Hepatocyte (in vitro differentiated cells): ENCODE data around the gene RBM6. TPM values are rescaled to one million over a fixed set of nuclear protein-coding genes. Genes with fewer than 3 reads are reported as not detected.

ENCODE experiments used
- DNase-seq: peaks from one replicate; pipeline ENCODE4 v3.0.0-alpha.2; 2016; ENCODE audit warnings: low spot score
- H2AFZ ChIP-seq: fragments of 200-600 bp; sonication (generic); 2 replicates; pipeline ENCODE4 v1.6.0; 2016; ENCODE audit warnings: antibody characterized with exemption, mild to moderate bottlenecking
- H3K27ac ChIP-seq: fragments of 200-600 bp; sonication (generic); 2 replicates; pipeline ENCODE4 v1.5.1; 2016; ENCODE audit warnings: mild to moderate bottlenecking
- H3K27me3 ChIP-seq: fragments of 200-600 bp; sonication (generic); 2 replicates; pipeline ENCODE4 v1.6.1; 2016
- H3K36me3 ChIP-seq: fragments of 200-600 bp; sonication (generic); replicated peaks from 2 replicates; pipeline ENCODE4 v1.5.1; 2016; ENCODE audit warnings: low read depth; ENCODE audit not compliant: insufficient read depth
- H3K4me1 ChIP-seq: fragments of 200-600 bp; sonication (generic); 2 replicates; pipeline ENCODE4 v1.5.1; 2016; ENCODE audit warnings: mild to moderate bottlenecking, moderate library complexity; ENCODE audit not compliant: insufficient read depth
- H3K4me2 ChIP-seq: fragments of 200-600 bp; sonication (generic); 2 replicates; pipeline ENCODE4 v1.6.0; 2016
- H3K4me3 ChIP-seq: fragments of 200-600 bp; sonication (generic); 2 replicates; pipeline ENCODE4 v1.5.1; 2016; ENCODE audit warnings: mild to moderate bottlenecking
- H3K79me2 ChIP-seq: fragments of 200-600 bp; sonication (generic); 2 replicates; pipeline ENCODE4 v1.6.0; 2017; ENCODE audit warnings: mild to moderate bottlenecking
- H3K9me2 ChIP-seq: fragments of 200-600 bp; sonication (generic); replicated peaks from 2 replicates; pipeline ENCODE4 v1.6.0; 2017; ENCODE audit warnings: mild to moderate bottlenecking; ENCODE audit not compliant: insufficient read depth
- H3K9me3 ChIP-seq: fragments of 200-600 bp; sonication (generic); 2 replicates; pipeline ENCODE4 v1.5.1; 2016; ENCODE audit warnings: low read depth, mild to moderate bottlenecking
- H4K20me1 ChIP-seq: fragments of 200-600 bp; sonication (generic); 2 replicates; pipeline ENCODE4 v1.6.0; 2016; ENCODE audit warnings: mild to moderate bottlenecking; ENCODE audit not compliant: insufficient read depth, poor library complexity, severe bottlenecking
- EZH2 ChIP-seq: fragments of 200-600 bp; sonication (generic); IDR thresholded peaks from 2 replicates; pipeline ENCODE4 v1.6.1; 2016; ENCODE audit warnings: antibody characterized with exemption, mild to moderate bottlenecking, borderline replicate concordance
- EZH2phosphoT487 ChIP-seq: fragments of 200-600 bp; sonication (generic); IDR thresholded peaks from one replicate; pipeline ENCODE4 v1.6.1; 2018; ENCODE audit warnings: antibody characterized with exemption, mild to moderate bottlenecking, low read depth, moderate library complexity; ENCODE audit not compliant: unreplicated experiment, severe bottlenecking
- WGBS: methylation state at CpG from one replicate; pipeline ENCODE4 v1.1.6; 2016; ENCODE audit warnings: low lambda C conversion rate; ENCODE audit errors: missing lambda C conversion rate; 5-methylcytosine and 5-hydroxymethylcytosine counted together
- polyA plus RNA-seq: library from polyadenylated mRNA; unstranded; fragments of >200 nt; fragmentation: Nextera tagmentation; extraction: Ambion mirVana; gene quantifications from 2 replicates; pipeline ENCODE4 v1.2.1, GENCODE V29; 2016
- total RNA-seq: library from RNA; depleted of rRNA; stranded (reverse); fragments of >200 nt; gene quantifications from 2 replicates; pipeline ENCODE4 v1.2.3, GENCODE V29; 2014
- TF ChIP-seq, protein P1 (sequence below): fragments of 200-600 bp; sonication (generic); IDR thresholded peaks from 2 replicates; pipeline ENCODE4 v1.5.1; 2016; ENCODE audit warnings: antibody characterized with exemption, mild to moderate bottlenecking; ENCODE audit not compliant: poor library complexity

RBM6 gene
- total and polyA plus RNA-seq, 2 experiments from 2014 or later = 47.2 to 69.0 TPM

DNA sequence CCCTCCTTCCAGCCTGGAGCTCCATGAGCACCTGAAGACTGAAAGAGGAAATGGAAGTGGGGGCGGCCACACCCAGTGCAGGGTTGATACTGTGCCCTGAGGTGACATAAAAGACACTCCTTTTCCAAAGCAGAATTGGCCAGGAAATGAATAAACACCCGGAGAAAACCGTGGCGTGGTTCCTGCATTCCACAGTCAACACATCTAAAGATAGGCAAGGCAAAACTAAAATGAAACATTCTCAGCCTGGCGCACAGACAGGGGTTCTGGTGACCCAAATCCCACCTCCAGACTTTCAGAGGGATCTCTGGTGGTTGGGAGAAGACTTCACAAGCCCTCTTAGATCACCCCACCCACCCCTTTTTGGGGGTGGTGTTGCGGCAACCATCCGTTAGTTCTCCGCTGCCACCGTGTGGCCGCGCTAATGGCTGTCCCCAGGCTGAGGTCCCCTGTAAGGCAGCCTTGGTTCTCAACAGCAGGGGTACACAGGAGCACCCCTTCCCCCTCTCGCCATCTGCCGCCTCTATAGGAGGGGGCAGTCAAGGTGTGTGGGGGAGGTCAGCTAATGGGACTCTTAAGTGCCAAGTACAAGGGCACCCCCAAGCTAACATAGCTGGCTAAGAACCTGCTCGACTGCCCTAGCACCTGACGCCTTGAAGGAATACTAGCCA lies 33.7 kb upstream of the RBM6 start:
- H3K27me3 ChIP-seq = no peaks in the 10 kb centered on the region
- no peaks in the 10 kb centered on the region for H3K36me3 ChIP-seq
- TF ChIP-seq EZH2 (no peak), EZH2phosphoT487 (no peak)
- TF ChIP-seq, protein P1, sequence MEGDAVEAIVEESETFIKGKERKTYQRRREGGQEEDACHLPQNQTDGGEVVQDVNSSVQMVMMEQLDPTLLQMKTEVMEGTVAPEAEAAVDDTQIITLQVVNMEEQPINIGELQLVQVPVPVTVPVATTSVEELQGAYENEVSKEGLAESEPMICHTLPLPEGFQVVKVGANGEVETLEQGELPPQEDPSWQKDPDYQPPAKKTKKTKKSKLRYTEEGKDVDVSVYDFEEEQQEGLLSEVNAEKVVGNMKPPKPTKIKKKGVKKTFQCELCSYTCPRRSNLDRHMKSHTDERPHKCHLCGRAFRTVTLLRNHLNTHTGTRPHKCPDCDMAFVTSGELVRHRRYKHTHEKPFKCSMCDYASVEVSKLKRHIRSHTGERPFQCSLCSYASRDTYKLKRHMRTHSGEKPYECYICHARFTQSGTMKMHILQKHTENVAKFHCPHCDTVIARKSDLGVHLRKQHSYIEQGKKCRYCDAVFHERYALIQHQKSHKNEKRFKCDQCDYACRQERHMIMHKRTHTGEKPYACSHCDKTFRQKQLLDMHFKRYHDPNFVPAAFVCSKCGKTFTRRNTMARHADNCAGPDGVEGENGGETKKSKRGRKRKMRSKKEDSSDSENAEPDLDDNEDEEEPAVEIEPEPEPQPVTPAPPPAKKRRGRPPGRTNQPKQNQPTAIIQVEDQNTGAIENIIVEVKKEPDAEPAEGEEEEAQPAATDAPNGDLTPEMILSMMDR = peak; percentile 80
- peak overlapping the region; percentile 68 for H3K4me2 ChIP-seq
- 30% methylated on average over 15 of the region's 15 CpGs for WGBS
- peak overlapping the region; percentile 14 for H2AFZ ChIP-seq
- H3K9me3 ChIP-seq = no peaks in the 10 kb centered on the region
- no peaks in the 10 kb centered on the region for H4K20me1 ChIP-seq
- peak overlapping the region; percentile 72 for H3K27ac ChIP-seq
- peak; percentile 75 for DNase-seq
- no peaks in the 10 kb centered on the region for H3K79me2 ChIP-seq
- H3K4me1 ChIP-seq = peaks cover 36% of the 10 kb centered on the region
- H3K4me3 ChIP-seq = no peak overlapping the region
- H3K9me2 ChIP-seq = no peaks in the 10 kb centered on the region

DNA sequence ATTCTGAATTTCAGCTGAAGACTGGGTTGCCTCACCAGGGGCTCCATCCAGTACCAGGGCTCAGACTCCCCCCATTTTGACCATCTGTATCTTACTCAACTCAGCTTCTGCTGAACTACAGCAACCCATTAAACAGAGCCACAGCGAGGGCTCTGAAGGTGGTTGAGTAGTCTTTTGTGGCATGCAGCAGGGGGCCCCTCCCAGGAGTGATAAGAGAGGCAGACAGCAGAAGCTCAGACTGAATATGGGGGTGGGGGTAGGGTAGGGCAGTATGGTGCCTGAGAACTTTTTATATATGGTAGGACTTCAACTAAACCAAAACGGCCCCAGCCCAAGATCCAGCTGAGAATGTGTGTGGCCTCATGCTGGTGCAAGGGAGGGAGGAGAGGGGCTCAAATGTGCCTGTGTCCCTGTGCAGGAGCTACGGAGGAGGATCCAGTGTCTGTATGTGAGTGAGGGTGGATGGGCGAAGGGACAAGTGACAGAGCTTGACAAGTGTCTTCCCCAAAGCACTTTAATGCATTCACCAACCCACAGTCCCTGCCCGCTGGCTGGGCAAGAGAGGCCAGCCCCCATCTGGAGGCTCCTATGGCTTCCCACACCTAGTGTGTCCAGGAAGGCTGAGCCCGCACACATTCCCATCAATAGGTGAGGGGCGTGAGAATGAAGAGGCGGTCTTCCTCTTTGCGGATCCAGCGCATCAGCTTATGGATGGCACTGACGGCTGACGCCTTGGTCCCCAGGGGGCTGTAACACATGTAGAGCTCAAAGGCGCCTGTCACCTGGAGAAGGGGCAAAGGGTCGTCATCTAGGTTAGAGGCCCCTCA lies 31.4 kb upstream of the RBM6 start:
- no peak overlapping the region for H3K27ac ChIP-seq
- H3K27me3 ChIP-seq = no peaks in the 10 kb centered on the region
- peak overlapping the region; percentile 29 for H3K4me2 ChIP-seq
- peaks cover 27% of the 10 kb centered on the region for H3K4me1 ChIP-seq
- DNase-seq = no peak
- no peaks in the 10 kb centered on the region for H3K36me3 ChIP-seq
- 89% methylated on average over 14 of the region's 14 CpGs for WGBS
- H3K4me3 ChIP-seq = no peak overlapping the region
- no peaks in the 10 kb centered on the region for H4K20me1 ChIP-seq
- no peaks in the 10 kb centered on the region for H3K79me2 ChIP-seq
- H3K9me2 ChIP-seq = no peaks in the 10 kb centered on the region
- no peaks in the 10 kb centered on the region for H3K9me3 ChIP-seq
- no peak for TF ChIP-seq EZH2phosphoT487
- TF ChIP-seq, protein P1 = no peak
- no peak for TF ChIP-seq EZH2
- H2AFZ ChIP-seq = no peak overlapping the region

DNA sequence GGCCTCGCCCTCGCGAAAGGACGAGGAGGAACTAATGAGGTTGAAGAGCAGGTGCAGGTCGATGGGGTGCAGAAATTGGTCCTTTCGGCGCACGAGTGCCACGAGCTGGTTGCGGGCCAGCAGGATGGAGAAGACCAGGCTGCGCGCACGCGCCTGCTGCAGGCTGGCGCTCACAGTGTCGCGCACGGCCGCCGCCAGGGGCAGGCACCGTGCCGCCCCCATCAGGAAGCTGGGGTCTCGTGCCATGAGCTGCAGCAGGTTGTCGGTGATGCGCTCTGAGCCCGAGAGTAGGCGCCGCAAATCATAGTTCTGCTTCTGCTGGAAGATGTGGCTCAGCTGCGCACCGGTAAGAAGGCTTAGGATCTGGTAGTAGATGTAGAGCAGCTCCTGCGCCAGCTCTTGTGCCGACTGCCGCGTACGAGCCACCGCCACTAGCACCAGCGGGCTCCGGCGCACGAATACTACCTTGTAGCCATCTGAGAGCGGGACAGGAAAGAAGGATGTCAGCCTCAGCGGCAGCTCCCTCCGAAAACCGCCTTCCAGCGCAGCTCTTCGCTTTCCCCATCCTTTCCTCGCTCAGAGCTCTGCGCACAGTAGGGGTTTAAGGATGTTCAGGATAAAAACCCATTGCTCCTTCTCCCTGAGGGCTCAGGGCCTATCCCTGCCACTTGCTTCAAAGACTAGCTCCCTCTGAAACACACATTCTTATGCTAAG lies 29.4 kb upstream of the RBM6 start:
- DNase-seq = no peak
- TF ChIP-seq, protein P1 = no peak
- TF ChIP-seq EZH2phosphoT487 = no peak
- no peak for TF ChIP-seq EZH2
- H3K4me3 ChIP-seq = no peak overlapping the region

More for the DNA sequence above, 29.4 kb upstream of the RBM6 start:
- Histone ChIP-seq H3K9me2 (no peaks in the 10 kb centered on the region), H3K36me3 (no peaks in the 10 kb centered on the region), H3K4me1 (peaks cover 25% of the 10 kb centered on the region), H3K9me3 (no peaks in the 10 kb centered on the region), H3K27me3 (no peaks in the 10 kb centered on the region), H3K27ac (no peak overlapping the region), H2AFZ (no peak overlapping the region), H4K20me1 (no peaks in the 10 kb centered on the region), H3K79me2 (no peaks in the 10 kb centered on the region), H3K4me2 (no peak overlapping the region)
- whole genome bisulfite sequencing = 72% methylated on average over 48 of the region's 48 CpGs
